ENCODE data around the gene MYO5A. TPM values are rescaled to one million over a fixed set of nuclear protein-coding genes. Genes with fewer than 3 reads are reported as not detected.

MYO5A gene
- total RNA-seq, 1 donor, result 54.3 TPM

- Histone ChIP-seq H3K9me3 (ENCODE audit: low read depth, low read length) (no peaks in the 10 kb centered on the region), H4K20me1 (ENCODE audit: insufficient read depth, low read length) (no peaks in the 10 kb centered on the region), H3K79me2 (ENCODE audit: insufficient read depth, low read length) (no peaks in the 10 kb centered on the region), H3K36me3 (ENCODE audit: insufficient read depth, low read length) (peaks cover 8% of the 10 kb centered on the region), H3K4me2 (ENCODE audit: insufficient read depth, low read length) (no peak overlapping the region), H3K27ac (ENCODE audit: low read depth, low read length) (peak overlapping the region; percentile 14), H3K27me3 (ENCODE audit: insufficient read depth, low read length) (no peaks in the 10 kb centered on the region), H3K4me3 (ENCODE audit: insufficient read depth, low read length) (no peak overlapping the region), H3K4me1 (ENCODE audit: insufficient read depth, low read length) (no peaks in the 10 kb centered on the region), H2AFZ (ENCODE audit: low read length) (no peak overlapping the region)
- TF ChIP-seq, protein P1, sequence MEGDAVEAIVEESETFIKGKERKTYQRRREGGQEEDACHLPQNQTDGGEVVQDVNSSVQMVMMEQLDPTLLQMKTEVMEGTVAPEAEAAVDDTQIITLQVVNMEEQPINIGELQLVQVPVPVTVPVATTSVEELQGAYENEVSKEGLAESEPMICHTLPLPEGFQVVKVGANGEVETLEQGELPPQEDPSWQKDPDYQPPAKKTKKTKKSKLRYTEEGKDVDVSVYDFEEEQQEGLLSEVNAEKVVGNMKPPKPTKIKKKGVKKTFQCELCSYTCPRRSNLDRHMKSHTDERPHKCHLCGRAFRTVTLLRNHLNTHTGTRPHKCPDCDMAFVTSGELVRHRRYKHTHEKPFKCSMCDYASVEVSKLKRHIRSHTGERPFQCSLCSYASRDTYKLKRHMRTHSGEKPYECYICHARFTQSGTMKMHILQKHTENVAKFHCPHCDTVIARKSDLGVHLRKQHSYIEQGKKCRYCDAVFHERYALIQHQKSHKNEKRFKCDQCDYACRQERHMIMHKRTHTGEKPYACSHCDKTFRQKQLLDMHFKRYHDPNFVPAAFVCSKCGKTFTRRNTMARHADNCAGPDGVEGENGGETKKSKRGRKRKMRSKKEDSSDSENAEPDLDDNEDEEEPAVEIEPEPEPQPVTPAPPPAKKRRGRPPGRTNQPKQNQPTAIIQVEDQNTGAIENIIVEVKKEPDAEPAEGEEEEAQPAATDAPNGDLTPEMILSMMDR (IDR thresholded peaks at IDR 0.05; ENCODE audit: extremely low read depth, low read depth, low read length), result no peak
- peak; percentile 81 for DNase-seq (ENCODE audit: insufficient read length, low spot score, missing footprints)
These were observed 177.3 kb downstream of the MYO5A start for GRCh38 chr15:52351206-52351908.

DNA sequence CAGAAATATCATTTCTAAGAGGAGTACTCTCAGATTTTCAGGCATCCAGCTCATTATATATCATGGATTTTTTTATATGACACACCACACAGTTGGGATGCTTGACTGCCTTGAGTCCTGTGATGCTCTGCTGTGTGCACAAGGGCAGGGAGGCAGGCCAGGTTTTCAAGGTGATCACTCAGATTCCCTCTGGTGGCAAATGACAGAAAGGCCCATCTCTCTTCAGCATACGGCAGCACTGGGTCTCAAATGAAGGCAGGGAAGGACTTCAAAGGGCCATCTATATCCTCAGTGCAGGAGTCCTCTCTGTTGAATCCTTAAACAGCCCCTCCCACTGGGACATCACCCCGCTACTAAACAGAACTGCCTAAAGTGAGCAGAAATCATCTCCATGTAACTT lies 178.3 kb downstream of the MYO5A start:
- no peak overlapping the region for H2AFZ ChIP-seq (ENCODE audit: low read length)
- H3K4me3 ChIP-seq (ENCODE audit: insufficient read depth, low read length), result no peak overlapping the region
- H3K4me2 ChIP-seq (ENCODE audit: insufficient read depth, low read length), result no peak overlapping the region
- no peaks in the 10 kb centered on the region for H3K9me3 ChIP-seq (ENCODE audit: low read depth, low read length)
- peaks cover 8% of the 10 kb centered on the region for H3K36me3 ChIP-seq (ENCODE audit: insufficient read depth, low read length)
- no peaks in the 10 kb centered on the region for H4K20me1 ChIP-seq (ENCODE audit: insufficient read depth, low read length)
- no peaks in the 10 kb centered on the region for H3K79me2 ChIP-seq (ENCODE audit: insufficient read depth, low read length)
- H3K27me3 ChIP-seq (ENCODE audit: insufficient read depth, low read length), result no peaks in the 10 kb centered on the region
- TF ChIP-seq, protein P1 (IDR thresholded peaks at IDR 0.05; ENCODE audit: extremely low read depth, low read depth, low read length), result no peak
- no peak overlapping the region for H3K27ac ChIP-seq (ENCODE audit: low read depth, low read length)
- H3K4me1 ChIP-seq (ENCODE audit: insufficient read depth, low read length), result no peaks in the 10 kb centered on the region
- no peak for DNase-seq (ENCODE audit: insufficient read length, low spot score, missing footprints)

GRCh38 chr15:52349052-52349700 lies 179.5 kb downstream of the MYO5A start:
- H3K27me3 ChIP-seq (ENCODE audit: insufficient read depth, low read length), result no peaks in the 10 kb centered on the region
- H3K4me2 ChIP-seq (ENCODE audit: insufficient read depth, low read length), result no peak overlapping the region
- peaks cover 8% of the 10 kb centered on the region for H3K36me3 ChIP-seq (ENCODE audit: insufficient read depth, low read length)
- H3K9me3 ChIP-seq (ENCODE audit: low read depth, low read length), result no peaks in the 10 kb centered on the region
- TF ChIP-seq, protein P1 (IDR thresholded peaks at IDR 0.05; ENCODE audit: extremely low read depth, low read depth, low read length), result no peak
- no peaks in the 10 kb centered on the region for H4K20me1 ChIP-seq (ENCODE audit: insufficient read depth, low read length)
- H3K4me1 ChIP-seq (ENCODE audit: insufficient read depth, low read length), result no peaks in the 10 kb centered on the region
- no peak overlapping the region for H2AFZ ChIP-seq (ENCODE audit: low read length)
- DNase-seq (ENCODE audit: insufficient read length, low spot score, missing footprints), result peak; percentile 47
- no peak overlapping the region for H3K27ac ChIP-seq (ENCODE audit: low read depth, low read length)
- H3K4me3 ChIP-seq (ENCODE audit: insufficient read depth, low read length), result no peak overlapping the region
- H3K79me2 ChIP-seq (ENCODE audit: insufficient read depth, low read length), result no peaks in the 10 kb centered on the region

DNA sequence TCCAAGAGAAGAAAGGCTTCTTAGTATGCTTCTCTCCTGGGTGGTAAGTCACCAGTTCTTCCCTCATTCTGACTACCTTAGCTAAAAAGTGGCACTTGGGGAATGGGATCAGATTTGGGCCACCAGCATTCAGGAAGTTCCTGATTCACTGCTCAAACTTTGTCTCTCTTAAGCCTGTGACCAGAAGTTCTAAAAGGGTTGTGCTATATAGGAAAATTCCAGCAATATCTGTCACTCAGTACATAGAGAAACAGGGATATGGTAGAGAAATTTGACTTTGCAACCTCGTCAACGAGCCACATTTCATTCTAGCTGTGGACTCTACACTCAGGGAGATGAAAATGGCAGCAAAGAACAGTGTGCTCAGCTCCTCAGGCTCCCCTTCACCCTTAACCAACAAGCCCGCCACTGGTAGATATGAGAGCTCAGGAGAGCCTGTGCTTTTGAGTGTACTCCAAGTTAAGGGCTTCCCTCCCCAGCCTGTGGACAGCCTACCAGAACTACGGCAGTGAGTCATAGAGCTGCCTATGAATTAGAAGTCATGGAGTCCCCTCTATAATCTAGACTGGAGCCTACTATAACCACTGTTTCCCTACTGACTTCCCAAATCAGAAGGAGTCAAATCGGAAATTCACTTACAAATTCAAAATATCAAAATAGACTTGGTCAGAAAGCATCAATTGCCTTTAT lies 180.5 kb downstream of the MYO5A start:
- no peak overlapping the region for H3K27ac ChIP-seq (ENCODE audit: low read depth, low read length)
- no peak overlapping the region for H3K4me2 ChIP-seq (ENCODE audit: insufficient read depth, low read length)

More for the DNA sequence above, 180.5 kb downstream of the MYO5A start:
- no peaks in the 10 kb centered on the region for H3K27me3 ChIP-seq (ENCODE audit: insufficient read depth, low read length)
- DNase-seq (ENCODE audit: insufficient read length, low spot score, missing footprints), result no peak
- H2AFZ ChIP-seq (ENCODE audit: low read length), result no peak overlapping the region
- TF ChIP-seq, protein P1 (IDR thresholded peaks at IDR 0.05; ENCODE audit: extremely low read depth, low read depth, low read length), result no peak
- no peak overlapping the region for H3K4me3 ChIP-seq (ENCODE audit: insufficient read depth, low read length)
- H3K79me2 ChIP-seq (ENCODE audit: insufficient read depth, low read length), result no peaks in the 10 kb centered on the region
- H4K20me1 ChIP-seq (ENCODE audit: insufficient read depth, low read length), result no peaks in the 10 kb centered on the region
- no peaks in the 10 kb centered on the region for H3K4me1 ChIP-seq (ENCODE audit: insufficient read depth, low read length)
- peaks cover 8% of the 10 kb centered on the region for H3K36me3 ChIP-seq (ENCODE audit: insufficient read depth, low read length)
- H3K9me3 ChIP-seq (ENCODE audit: low read depth, low read length), result no peaks in the 10 kb centered on the region
